K562 (cell line): Measurements from ENCODE around the gene ELL3. TPM values are rescaled to one million over a fixed set of nuclear protein-coding genes. Genes with fewer than 3 reads are reported as not detected.

Source experiments
- ATAC-seq: fragments of 200-7000 bp; cut with Tn5 transposase; 3 replicates; pipeline ENCODE4 v1.9.1; 2020; ENCODE audit warnings: moderate library complexity
- BruUV-seq: library from RNA; stranded (reverse); fragments of 400-500 nt; replicated peaks from 2 replicates; lab custom pipeline; 2021; lab: Mats Ljungman, UMichigan
- CTCF ChIA-PET: fragments of 300-600 bp; formaldehyde crosslinking; extraction: SDS; loops from one replicate; lab custom pipeline; 2021; ENCODE audit warnings: low intra/inter-chr PET ratio; lab: Yijun Ruan, JAX
- POLR2A ChIA-PET: fragments of 300-600, 350-650 bp; sonication (Branson Sonifier 250); formaldehyde crosslinking; extraction: SDS; loops from one replicate; lab custom pipeline; 2021; ENCODE audit warnings: antibody characterized with exemption, inconsistent platforms; lab: Yijun Ruan, JAX
- DNase-seq, 4 experiments: peaks; one replicate each; pipeline versions ENCODE4 v3.0.0 to v3.0.0-alpha.2; 2011 to 2018; ENCODE audit warnings: low spot score in 3 of 4, mixed read lengths in 3 of 4; ENCODE audit errors: extremely low read depth in 1 of 4
- FAIRE-seq: peaks from 2 replicates; lab custom pipeline; 2011; peaks lifted over from hg19 to GRCh38; lab: Jason Lieb, UNC
- H2AFZ ChIP-seq: 2 replicates; pipeline ENCODE4 v1.6.0; 2011; ENCODE audit warnings: low read depth, low read length, control low read depth, inconsistent platforms
- H3K27ac ChIP-seq: fragments of 200-600 bp; 3 replicates; pipeline ENCODE4 v1.8.0; 2011; ENCODE audit warnings: low read depth, mild to moderate bottlenecking, control low read depth, inconsistent platforms, low read length, moderate library complexity, mixed read lengths; ENCODE audit errors: extremely low read depth
- H3K27me3 ChIP-seq, 2 experiments: fragments of 300-600 bp in 1 of 2; 2 replicates in 1 of 2; 3 replicates in 1 of 2; pipeline versions ENCODE4 v1.6.0 to v1.8.0; 2011; ENCODE audit warnings: inconsistent platforms in 2 of 2, low read length in 2 of 2, mild to moderate bottlenecking in 1 of 2, mixed read lengths in 1 of 2, moderate library complexity in 1 of 2; ENCODE audit not compliant: control insufficient read depth in 2 of 2, insufficient read depth in 2 of 2
- H3K36me3 ChIP-seq: fragments of 300-600 bp; 3 replicates; pipeline ENCODE4 v1.8.0; 2011; ENCODE audit warnings: mild to moderate bottlenecking, low read length, inconsistent platforms; ENCODE audit not compliant: control insufficient read depth, insufficient read depth
- H3K4me1 ChIP-seq, 2 experiments: fragments of 200-600 bp in 1 of 2; replicated peaks in 1 of 2; 2 replicates in 1 of 2; 3 replicates in 1 of 2; pipeline versions ENCODE4 v1.5.1 to v1.8.0; 2011; ENCODE audit warnings: inconsistent platforms in 2 of 2, low read length in 2 of 2, mild to moderate bottlenecking in 1 of 2, mixed read lengths in 1 of 2, moderate library complexity in 1 of 2; ENCODE audit not compliant: control insufficient read depth in 2 of 2, insufficient read depth in 2 of 2
- H3K4me2 ChIP-seq: 2 replicates; pipeline ENCODE4 v1.6.1; 2011; ENCODE audit warnings: low read length, control low read depth, inconsistent platforms, mixed read lengths; ENCODE audit not compliant: insufficient read depth
- H3K4me3 ChIP-seq: fragments of 200-600 bp; sonication (generic), shearing (Covaris generic); 2 replicates; pipeline ENCODE4 v1.5.1; 2016; ENCODE audit warnings: control low read depth, inconsistent platforms
- H3K79me2 ChIP-seq: fragments of 200-600 bp; 3 replicates; pipeline ENCODE4 v1.8.0; 2011; ENCODE audit warnings: low read length, inconsistent platforms; ENCODE audit not compliant: control insufficient read depth, insufficient read depth
- H3K9ac ChIP-seq, 2 experiments: 2 replicates each; pipeline versions ENCODE4 v1.6.0 to v1.6.1; 2011; ENCODE audit warnings: low read depth in 2 of 2, low read length in 2 of 2, control low read depth in 1 of 2, inconsistent platforms in 1 of 2, mild to moderate bottlenecking in 1 of 2, mixed read lengths in 1 of 2; ENCODE audit not compliant: insufficient read depth in 1 of 2
- H3K9me1 ChIP-seq: one replicate; pipeline ENCODE4 v1.6.0; 2011; ENCODE audit warnings: inconsistent platforms, mild to moderate bottlenecking, low read length, moderate library complexity; ENCODE audit not compliant: control insufficient read depth, insufficient read depth
- H3K9me3 ChIP-seq: replicated peaks from 2 replicates; pipeline ENCODE4 v1.5.1; 2011; ENCODE audit warnings: low read depth, low read length, inconsistent platforms; ENCODE audit not compliant: control insufficient read depth, insufficient read depth
- H4K20me1 ChIP-seq: replicated peaks from 2 replicates; pipeline ENCODE4 v1.6.1; 2011; ENCODE audit warnings: low read length, inconsistent platforms, mixed read lengths; ENCODE audit not compliant: control insufficient read depth, insufficient read depth
- BDP1 ChIP-seq: IDR thresholded peaks from 3 replicates; pipeline ENCODE4 v1.6.1; 2011; ENCODE audit not compliant: insufficient read length, insufficient read depth
- CTCF ChIP-seq, 3 experiments: IDR thresholded peaks in 2 of 3; conservative IDR thresholded peaks in 1 of 3; 2 replicates each; pipeline ENCODE4 v1.5.1; 2011 to 2012; ENCODE audit warnings: low read length in 3 of 3, mild to moderate bottlenecking in 3 of 3, control low read depth in 2 of 3, improper control_type of control experiment in 1 of 3, inconsistent platforms in 1 of 3, low read depth in 1 of 3, mixed read lengths in 1 of 3, moderate library complexity in 1 of 3; ENCODE audit not compliant: insufficient read depth in 2 of 3
- HDAC8 ChIP-seq: fragments of 450-650 bp; IDR thresholded peaks from 2 replicates; pipeline ENCODE4 v1.6.1; 2016; ENCODE audit warnings: mild to moderate bottlenecking, missing genetic modification characterization, moderate library complexity, missing compliant biosample characterization
- ILF3 ChIP-seq: fragments of 450-650 bp; IDR thresholded peaks from 2 replicates; pipeline ENCODE4 v1.6.1; 2018; ENCODE audit warnings: antibody characterized with exemption, mild to moderate bottlenecking, moderate library complexity, borderline replicate concordance
- ZBTB5 ChIP-seq: fragments of 450-650 bp; IDR thresholded peaks from 2 replicates; pipeline ENCODE4 v1.6.1; 2017; ENCODE audit warnings: antibody characterized with exemption
- ZFP91 ChIP-seq: sonication (generic); formaldehyde crosslinking; IDR thresholded peaks from 2 replicates; pipeline ENCODE4 v1.8.0; 2022; ENCODE audit warnings: mild to moderate bottlenecking, missing genetic modification reagents
- ZNF134 ChIP-seq: fragments of 250-450 bp; sonication (Bioruptor Pico); conservative IDR thresholded peaks from 2 replicates; pipeline ENCODE4 v1.4.0; 2020
- ZNF589 ChIP-seq: fragments of 200-800 bp; sonication (Bioruptor generic); IDR thresholded peaks from 2 replicates; pipeline ENCODE4 v1.6.1; 2016; ENCODE audit warnings: low read depth, missing genetic modification characterization, missing compliant biosample characterization
- WGBS: fragments of 100-300 bp; shearing (Covaris generic); methylation state at CpG from one replicate; pipeline ENCODE4 v1.1.6; 2016; ENCODE audit warnings: low coverage, mixed read lengths; ENCODE audit not compliant: insufficient coverage; ENCODE audit errors: missing lambda C conversion rate; 5-methylcytosine and 5-hydroxymethylcytosine counted together
- in situ Hi-C: fragments of 300-500 bp; cut with MboI; formaldehyde crosslinking; loops from 4 replicates; pipeline ENCODE4 v1.15.0; 2018; ENCODE audit warnings: inconsistent platforms, mixed read lengths
- intact Hi-C: fragments of 100-400 bp; cut with micrococcal nuclease; formaldehyde crosslinking; loops from 2 replicates; pipeline ENCODE4 v1.14.2; 2022
- polyA plus RNA-seq, 8 experiments: library from polyadenylated mRNA; depleted of rRNA in 4 of 8; stranded (reverse) in 5 of 8; unstranded in 3 of 8; fragments of >200 nt; fragmentation: Nextera tagmentation in 2 of 8; fragmentation: Illumina TruSeq in 1 of 8; extraction: Ambion mirVana in 2 of 8; extraction: Trizol in 1 of 8; gene quantifications; 2 replicates each; pipeline versions ENCODE4 v1.2.1 to v1.2.3, GENCODE V29; 2011 to 2014; ENCODE audit warnings: inconsistent platforms in 1 of 8, missing spikeins in 1 of 8
- total RNA-seq, 7 experiments: library from RNA; depleted of rRNA in 6 of 7; stranded (reverse); fragments of >200 nt in 6 of 7; fragmentation: Illumina TruSeq in 2 of 7; extraction: Trizol in 2 of 7; gene quantifications; 2 replicates each; pipeline versions ENCODE4 v1.2.1 to v1.2.3, GENCODE V29; 2011 to 2021; ENCODE audit warnings: low replicate concordance in 1 of 7
- TF ChIP-seq, protein P1 (sequence below): fragments of 450-650 bp; conservative IDR thresholded peaks from 2 replicates; pipeline ENCODE4 v1.6.1; 2016; ENCODE audit warnings: missing genetic modification characterization, low read depth, mild to moderate bottlenecking, control low read depth, missing compliant biosample characterization
- TF ChIP-seq, protein P2 (sequence below), 2 experiments: fragments of 200-800 bp in 1 of 2; sonication (Bioruptor generic) in 1 of 2; sonication (generic) in 1 of 2; formaldehyde crosslinking in 1 of 2; IDR thresholded peaks in 1 of 2; conservative IDR thresholded peaks in 1 of 2; 2 replicates each; pipeline versions ENCODE4 v1.5.0 to v1.6.1; 2016 to 2020; ENCODE audit warnings: missing compliant biosample characterization in 1 of 2, missing genetic modification characterization in 1 of 2, missing genetic modification reagents in 1 of 2

The ELL3 gene
- total and polyA plus RNA-seq, 9 of the 15 experiments (the other 6 are each of a cell fraction or from before 2014, with no cell fraction given): 0.80 to 5.2 (median 2.6) TPM

DNA sequence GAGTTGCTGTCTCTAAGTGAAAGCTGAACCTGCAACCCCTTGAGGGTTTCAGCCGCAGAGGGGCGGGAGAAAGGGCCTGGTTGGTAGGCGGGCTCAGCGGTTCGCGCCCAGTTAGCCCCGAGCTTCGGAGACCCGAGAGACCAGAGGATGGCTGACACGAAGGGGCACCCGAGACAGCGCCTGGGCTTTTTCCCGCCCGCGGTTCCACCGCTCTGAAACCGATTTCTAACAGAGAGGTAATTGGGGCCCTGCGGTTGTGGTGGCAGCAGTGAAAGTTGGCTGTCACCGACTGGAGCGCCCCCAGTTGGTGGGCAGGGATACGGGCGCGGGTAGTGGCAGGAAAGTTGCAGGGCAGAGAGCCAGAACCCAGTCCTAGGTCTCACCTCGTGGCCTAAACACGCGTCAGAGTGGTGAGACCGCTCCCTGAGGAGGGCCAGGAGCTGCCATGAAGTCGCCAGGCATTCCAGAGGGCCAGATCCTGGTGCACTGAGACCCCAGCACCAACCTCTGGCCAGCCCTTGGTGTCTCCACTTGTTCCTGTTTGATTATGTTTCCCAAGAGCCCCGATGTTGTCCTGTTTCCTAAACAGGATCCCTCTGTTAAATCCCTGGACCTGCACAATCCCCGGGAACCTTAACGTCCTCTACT lies 625 bp upstream of the ELL3 start:
- peak overlapping the region; percentile 70 for H3K27ac ChIP-seq
- H3K36me3 ChIP-seq: peaks cover 18% of the 10 kb centered on the region
- no peak for FAIRE-seq
- H3K9ac ChIP-seq: peak overlapping the region; percentile 64 to 91
- peak; percentile 74 for ATAC-seq
- H3K4me2 ChIP-seq: peak overlapping the region; percentile 68
- intact Hi-C loops: no loop called here
- peak overlapping the region; percentile 88 for H2AFZ ChIP-seq
- no peaks in the 10 kb centered on the region for H3K9me1 ChIP-seq
- CTCF ChIA-PET: no interaction called here
- no peaks in the 10 kb centered on the region for H3K9me3 ChIP-seq
- no peaks in the 10 kb centered on the region for H3K27me3 ChIP-seq
- no peaks in the 10 kb centered on the region for H3K79me2 ChIP-seq
- in situ Hi-C loops: no loop called here
- TSS peak; percentile 43 for BruUV-seq
- 50% methylated on average over 28 of the region's 31 CpGs for WGBS
- H4K20me1 ChIP-seq: no peaks in the 10 kb centered on the region; the same call in 1 of the 2 replicates
- peak in 2 of 4 experiments; percentile 31 to 58 for DNase-seq
- peaks cover 3 to 19% of the 10 kb centered on the region in 2 experiments; a peak in 4 of 5 replicates for H3K4me1 ChIP-seq
- H3K4me3 ChIP-seq: peak overlapping the region; percentile 32
- POLR2A ChIA-PET: interaction anchor here (0.7 to 2.3 kb wide), 8 partner anchors 9 to 27 kb away, joined by 3 to 13 read pairs (median 4); partner anchors contain the start of genes HYPK and SERF2
- TF ChIP-seq ZNF134 (CRISPR knock-in tag) (no peak), ZNF589 (CRISPR knock-in tag) (0 out of 2 replicates have a peak, but pooled peaks have one; percentile 28), BDP1 (no peak), ZBTB5 (no peak), ZFP91 (no peak), ILF3 (no peak), HDAC8 (tag) (0 out of 2 replicates have a peak, but pooled peaks have one; percentile 20), CTCF (IDR thresholded peaks at IDR 0.05 in 2 of 3, conservative IDR thresholded peaks at IDR 0.05 in 1 of 3; ENCODE audit: insufficient read depth in 2 of 3, low read depth in 1 of 3, low read length in 3 of 3) (peak; percentile 39 to 61 (median 41); a peak in 5 of 6 replicates)
- TF ChIP-seq, protein P1, sequence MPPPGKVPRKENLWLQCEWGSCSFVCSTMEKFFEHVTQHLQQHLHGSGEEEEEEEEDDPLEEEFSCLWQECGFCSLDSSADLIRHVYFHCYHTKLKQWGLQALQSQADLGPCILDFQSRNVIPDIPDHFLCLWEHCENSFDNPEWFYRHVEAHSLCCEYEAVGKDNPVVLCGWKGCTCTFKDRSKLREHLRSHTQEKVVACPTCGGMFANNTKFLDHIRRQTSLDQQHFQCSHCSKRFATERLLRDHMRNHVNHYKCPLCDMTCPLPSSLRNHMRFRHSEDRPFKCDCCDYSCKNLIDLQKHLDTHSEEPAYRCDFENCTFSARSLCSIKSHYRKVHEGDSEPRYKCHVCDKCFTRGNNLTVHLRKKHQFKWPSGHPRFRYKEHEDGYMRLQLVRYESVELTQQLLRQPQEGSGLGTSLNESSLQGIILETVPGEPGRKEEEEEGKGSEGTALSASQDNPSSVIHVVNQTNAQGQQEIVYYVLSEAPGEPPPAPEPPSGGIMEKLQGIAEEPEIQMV (tag): no peak
- TF ChIP-seq, protein P2, sequence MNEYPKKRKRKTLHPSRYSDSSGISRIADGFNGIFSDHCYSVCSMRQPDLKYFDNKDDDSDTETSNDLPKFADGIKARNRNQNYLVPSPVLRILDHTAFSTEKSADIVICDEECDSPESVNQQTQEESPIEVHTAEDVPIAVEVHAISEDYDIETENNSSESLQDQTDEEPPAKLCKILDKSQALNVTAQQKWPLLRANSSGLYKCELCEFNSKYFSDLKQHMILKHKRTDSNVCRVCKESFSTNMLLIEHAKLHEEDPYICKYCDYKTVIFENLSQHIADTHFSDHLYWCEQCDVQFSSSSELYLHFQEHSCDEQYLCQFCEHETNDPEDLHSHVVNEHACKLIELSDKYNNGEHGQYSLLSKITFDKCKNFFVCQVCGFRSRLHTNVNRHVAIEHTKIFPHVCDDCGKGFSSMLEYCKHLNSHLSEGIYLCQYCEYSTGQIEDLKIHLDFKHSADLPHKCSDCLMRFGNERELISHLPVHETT (CRISPR knock-in tag; conservative IDR thresholded peaks at IDR 0.05 in 1 of 2, IDR thresholded peaks at IDR 0.05 in 1 of 2): 0 out of 4 replicates have a peak, but pooled peaks of 1 of the 2 experiments have one; percentile 24
